GM12801 (cell line): Measurements from ENCODE around the gene GCN1.

Experiments used
- TF ChIP-seq, protein P1 (sequence below): IDR thresholded peaks from one replicate; pipeline ENCODE4 v1.5.1; 2011; ENCODE audit warnings: control low read depth; ENCODE audit not compliant: insufficient read length; ENCODE audit errors: extremely low read depth

GCN1 gene

DNA sequence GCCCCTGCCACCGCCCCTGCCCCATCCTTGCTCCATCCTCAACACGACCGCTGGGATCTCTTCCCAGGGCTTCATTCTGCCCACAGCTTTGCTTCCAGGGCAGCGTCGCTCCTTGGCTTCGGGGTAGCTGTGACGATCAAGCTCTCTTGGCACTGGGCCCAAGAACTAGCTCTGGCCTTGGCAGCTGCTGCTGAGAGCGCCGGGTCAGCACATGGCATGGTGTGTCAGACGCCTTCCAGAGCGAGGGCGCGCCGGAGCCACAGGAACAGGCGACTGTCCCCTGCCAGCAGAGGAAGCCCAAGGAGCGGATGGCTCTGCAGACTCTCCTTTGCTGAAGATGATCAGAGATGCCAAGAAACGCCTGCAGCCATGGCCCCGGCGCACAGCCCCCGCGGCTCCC lies 93.9 kb downstream of the GCN1 start:
- TF ChIP-seq, protein P1, sequence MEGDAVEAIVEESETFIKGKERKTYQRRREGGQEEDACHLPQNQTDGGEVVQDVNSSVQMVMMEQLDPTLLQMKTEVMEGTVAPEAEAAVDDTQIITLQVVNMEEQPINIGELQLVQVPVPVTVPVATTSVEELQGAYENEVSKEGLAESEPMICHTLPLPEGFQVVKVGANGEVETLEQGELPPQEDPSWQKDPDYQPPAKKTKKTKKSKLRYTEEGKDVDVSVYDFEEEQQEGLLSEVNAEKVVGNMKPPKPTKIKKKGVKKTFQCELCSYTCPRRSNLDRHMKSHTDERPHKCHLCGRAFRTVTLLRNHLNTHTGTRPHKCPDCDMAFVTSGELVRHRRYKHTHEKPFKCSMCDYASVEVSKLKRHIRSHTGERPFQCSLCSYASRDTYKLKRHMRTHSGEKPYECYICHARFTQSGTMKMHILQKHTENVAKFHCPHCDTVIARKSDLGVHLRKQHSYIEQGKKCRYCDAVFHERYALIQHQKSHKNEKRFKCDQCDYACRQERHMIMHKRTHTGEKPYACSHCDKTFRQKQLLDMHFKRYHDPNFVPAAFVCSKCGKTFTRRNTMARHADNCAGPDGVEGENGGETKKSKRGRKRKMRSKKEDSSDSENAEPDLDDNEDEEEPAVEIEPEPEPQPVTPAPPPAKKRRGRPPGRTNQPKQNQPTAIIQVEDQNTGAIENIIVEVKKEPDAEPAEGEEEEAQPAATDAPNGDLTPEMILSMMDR = no peak

DNA sequence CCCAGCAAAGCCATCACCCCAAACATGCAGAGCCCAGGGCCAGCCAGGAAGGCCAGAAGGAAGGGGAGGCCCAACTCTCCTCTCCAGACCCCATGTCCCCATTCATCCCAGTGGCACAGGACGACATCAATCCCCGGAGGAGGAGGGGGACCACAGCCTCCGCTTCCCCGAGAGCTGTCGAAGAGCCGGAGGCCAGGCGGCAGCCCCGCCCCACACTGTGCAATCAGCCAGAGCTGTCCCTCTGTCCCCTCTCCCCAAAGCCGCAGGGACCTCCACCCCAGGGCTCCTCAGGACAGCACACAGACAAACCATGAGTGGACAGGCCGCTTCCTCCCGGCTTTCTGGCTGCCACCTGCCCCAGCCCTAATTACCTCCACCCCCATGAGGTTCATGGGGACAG lies 94.8 kb downstream of the GCN1 start:
- TF ChIP-seq, protein P1 = no peak

DNA sequence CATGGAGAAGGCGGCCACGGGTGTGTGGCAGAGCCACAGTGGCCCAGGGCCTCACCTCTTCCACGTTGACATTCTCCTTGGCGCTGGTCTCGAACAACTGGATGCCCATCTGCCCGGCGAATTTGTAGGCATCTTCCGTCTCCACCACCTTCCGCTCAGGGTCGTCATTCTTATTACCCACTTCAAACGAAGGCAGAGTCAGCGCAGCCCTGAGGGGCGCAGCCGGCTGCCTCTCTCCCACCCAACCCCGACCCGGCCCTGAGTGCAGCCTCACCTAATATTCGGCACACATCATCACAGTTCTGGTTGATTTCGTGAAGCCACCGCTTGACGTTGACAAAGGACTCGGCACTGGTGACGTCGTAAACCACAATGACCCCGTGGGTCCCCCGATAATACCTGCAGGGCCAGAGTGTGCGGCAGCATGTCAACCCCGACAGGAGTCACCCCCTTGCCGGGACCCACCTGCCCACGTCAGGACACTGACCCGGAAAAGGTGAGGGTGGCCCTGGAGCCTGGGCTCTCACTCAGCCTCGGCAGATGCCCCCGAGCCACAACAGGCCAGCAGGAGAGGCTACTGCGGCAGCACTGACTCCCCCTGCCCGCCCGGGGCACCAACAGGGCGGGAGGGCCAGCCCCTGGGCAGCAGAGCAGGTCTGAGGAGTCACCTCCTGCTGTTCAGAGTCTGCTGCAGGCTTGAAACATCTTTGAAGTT lies 95.6 kb downstream of the GCN1 start:
- TF ChIP-seq, protein P1 = no peak

DNA sequence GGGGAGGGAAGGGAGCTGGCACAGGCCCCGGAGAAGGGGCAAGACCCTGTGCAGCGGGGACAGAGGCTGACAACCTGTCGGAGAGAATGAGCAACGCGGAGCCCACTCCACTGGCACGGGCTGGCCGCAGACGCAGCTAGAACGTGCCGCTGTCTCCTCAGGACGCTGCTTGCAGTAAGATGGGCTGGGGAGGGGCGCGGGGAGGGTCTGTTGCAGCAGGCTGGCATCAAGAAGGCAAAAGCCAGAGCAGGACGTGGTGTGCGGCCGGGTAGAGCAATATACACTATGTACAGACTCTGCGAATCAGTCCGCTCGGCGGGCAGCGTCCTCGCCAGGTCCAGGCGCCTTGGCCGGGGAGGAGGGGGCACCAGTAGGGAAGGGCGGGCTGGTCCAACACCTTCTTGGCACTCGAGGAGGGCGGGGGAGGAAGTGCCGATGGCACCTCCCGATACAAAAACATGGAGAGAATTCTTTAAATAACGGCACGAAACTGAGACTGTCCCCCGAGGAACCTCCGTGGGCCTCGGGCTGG lies 97.8 kb downstream of the GCN1 start:
- TF ChIP-seq, protein P1 = no peak

DNA sequence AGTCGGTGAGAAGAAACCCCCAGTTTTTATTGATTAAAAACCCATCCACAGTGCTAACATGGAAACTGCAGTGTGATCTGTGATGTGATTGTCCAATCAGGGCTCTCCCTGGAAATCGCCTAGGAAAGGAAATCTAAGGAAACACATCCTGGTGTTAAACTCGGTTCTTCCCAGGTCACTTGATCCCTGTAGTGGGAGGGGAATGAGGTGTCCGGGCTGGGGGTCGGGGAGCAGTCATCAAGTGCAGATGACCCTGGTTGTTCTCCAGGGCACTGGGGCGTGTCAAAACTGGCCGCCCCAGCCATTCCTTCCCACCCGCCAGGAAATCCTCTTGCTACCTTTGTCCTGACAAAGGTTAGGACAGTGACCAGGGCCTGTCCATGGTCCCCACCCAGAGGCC lies 98.8 kb downstream of the GCN1 start:
- TF ChIP-seq, protein P1 = no peak

DNA sequence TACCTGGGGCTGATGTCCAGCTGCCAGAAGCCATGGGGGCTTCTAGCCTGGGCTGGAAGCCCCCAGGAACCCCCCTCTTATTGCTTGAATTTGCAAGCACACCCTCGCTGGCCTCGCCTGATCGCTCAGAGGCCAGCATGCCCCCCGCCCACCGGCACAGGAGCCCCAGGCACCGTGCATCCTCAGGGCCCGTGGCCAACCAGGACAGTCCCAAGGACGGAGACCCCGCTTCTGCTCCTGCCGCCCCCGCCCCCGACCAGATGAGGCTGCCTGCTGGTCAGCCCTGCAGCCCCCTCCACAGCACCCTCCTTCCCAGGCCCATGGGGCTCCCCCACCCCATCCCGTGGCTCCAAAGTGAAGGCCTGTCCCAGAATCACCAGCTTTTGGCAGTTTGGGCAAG lies 99.2 kb downstream of the GCN1 start:
- TF ChIP-seq, protein P1 = no peak

DNA sequence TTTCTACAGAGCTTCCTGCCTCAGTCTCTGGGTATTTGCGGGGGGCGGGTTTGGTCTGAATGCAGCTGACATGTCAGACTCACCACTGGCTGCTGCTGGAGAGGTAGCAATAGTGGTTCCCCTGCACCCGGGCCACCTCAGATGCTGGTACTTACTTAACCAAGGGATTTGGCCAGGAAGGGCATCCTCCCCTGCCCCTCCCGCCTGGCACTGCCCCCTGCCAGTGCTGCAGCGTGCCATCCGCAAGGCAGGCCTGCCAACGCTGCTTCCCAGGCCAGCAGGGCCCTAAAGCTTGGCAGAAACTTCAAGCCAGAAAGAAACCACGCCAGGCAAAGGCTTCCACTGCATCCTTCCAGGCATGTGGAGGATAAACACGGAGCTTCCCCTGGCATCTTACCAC lies 100.0 kb downstream of the GCN1 start:
- TF ChIP-seq, protein P1 = no peak
